BLaER1 (cell line): ENCODE measurements around the gene SNX24.

ENCODE experiments used
- H3K27ac ChIP-seq: shearing (Covaris generic); formaldehyde crosslinking; 2 replicates; pipeline ENCODE4 v1.8.1; 2022
- H3K27me3 ChIP-seq: shearing (Covaris generic); formaldehyde crosslinking; 2 replicates; pipeline ENCODE4 v1.8.1; 2022
- H3K36me3 ChIP-seq: shearing (Covaris generic); formaldehyde crosslinking; 2 replicates; pipeline ENCODE4 v1.8.1; 2022
- H3K4me1 ChIP-seq: shearing (Covaris generic); formaldehyde crosslinking; 2 replicates; pipeline ENCODE4 v1.8.1; 2022
- H3K4me2 ChIP-seq: shearing (Covaris generic); formaldehyde crosslinking; 2 replicates; pipeline ENCODE4 v1.8.1; 2022
- H3K4me3 ChIP-seq: shearing (Covaris generic); formaldehyde crosslinking; 2 replicates; pipeline ENCODE4 v1.8.1; 2022
- H3K9ac ChIP-seq: shearing (Covaris generic); formaldehyde crosslinking; 2 replicates; pipeline ENCODE4 v1.8.1; 2022
- H3K9me3 ChIP-seq: shearing (Covaris generic); formaldehyde crosslinking; 2 replicates; pipeline ENCODE4 v1.8.1; 2022
- H4K20me1 ChIP-seq: shearing (Covaris generic); formaldehyde crosslinking; 2 replicates; pipeline ENCODE4 v1.8.1; 2022
- Cebpa-rat ChIP-seq: shearing (Covaris generic); IDR thresholded peaks from 2 replicates; pipeline ENCODE4 v1.8.1; 2022

SNX24 gene

GRCh38 chr5:122915717-122916461 is 70.5 kb downstream of the SNX24 start:
- no peak for TF ChIP-seq Cebpa-rat
- Histone ChIP-seq H3K27me3 (no peaks in the 10 kb centered on the region), H4K20me1 (no peaks in the 10 kb centered on the region), H3K4me3 (no peak overlapping the region), H3K9ac (no peak overlapping the region), H3K27ac (no peak overlapping the region), H3K9me3 (peaks cover 8% of the 10 kb centered on the region; the same call in 1 of the 2 replicates), H3K36me3 (no peaks in the 10 kb centered on the region), H3K4me2 (no peak overlapping the region), H3K4me1 (no peaks in the 10 kb centered on the region)

- Histone ChIP-seq H3K4me3 (no peak overlapping the region), H3K9ac (no peak overlapping the region), H3K27ac (no peak overlapping the region), H3K4me1 (no peaks in the 10 kb centered on the region), H3K4me2 (no peak overlapping the region), H3K27me3 (no peaks in the 10 kb centered on the region), H3K36me3 (no peaks in the 10 kb centered on the region), H3K9me3 (peaks cover 8% of the 10 kb centered on the region; the same call in 1 of the 2 replicates), H4K20me1 (no peaks in the 10 kb centered on the region)
- TF ChIP-seq Cebpa-rat = no peak
Observed at GRCh38 chr5:122916490-122916889, 71.1 kb downstream of the SNX24 start.

- Histone ChIP-seq H3K4me3 (no peak overlapping the region), H3K9ac (no peak overlapping the region), H3K27ac (no peak overlapping the region), H3K4me1 (no peaks in the 10 kb centered on the region), H3K36me3 (no peaks in the 10 kb centered on the region), H3K9me3 (no peaks in the 10 kb centered on the region), H4K20me1 (no peaks in the 10 kb centered on the region), H3K4me2 (no peak overlapping the region), H3K27me3 (no peaks in the 10 kb centered on the region)
- no peak for TF ChIP-seq Cebpa-rat
Observed at GRCh38 chr5:122919969-122920368, 74.6 kb downstream of the SNX24 start.

GRCh38 chr5:122921826-122922225 is 76.4 kb downstream of the SNX24 start:
- Histone ChIP-seq H3K4me2 (no peak overlapping the region), H3K27ac (no peak overlapping the region), H3K4me3 (no peak overlapping the region), H3K36me3 (no peaks in the 10 kb centered on the region), H4K20me1 (no peaks in the 10 kb centered on the region), H3K27me3 (no peaks in the 10 kb centered on the region), H3K9ac (no peak overlapping the region), H3K4me1 (no peaks in the 10 kb centered on the region), H3K9me3 (no peaks in the 10 kb centered on the region)
- TF ChIP-seq Cebpa-rat = no peak

GRCh38 chr5:122924203-122924602 is 78.8 kb downstream of the SNX24 start:
- Histone ChIP-seq H3K4me1 (no peaks in the 10 kb centered on the region), H3K4me3 (no peak overlapping the region), H4K20me1 (no peaks in the 10 kb centered on the region), H3K27me3 (no peaks in the 10 kb centered on the region), H3K9ac (no peak overlapping the region), H3K36me3 (no peaks in the 10 kb centered on the region), H3K27ac (no peak overlapping the region), H3K4me2 (no peak overlapping the region), H3K9me3 (no peaks in the 10 kb centered on the region)
- TF ChIP-seq Cebpa-rat = no peak

GRCh38 chr5:122924719-122925395 is 79.4 kb downstream of the SNX24 start:
- Histone ChIP-seq H3K4me1 (no peaks in the 10 kb centered on the region), H3K4me2 (no peak overlapping the region), H3K4me3 (no peak overlapping the region)

GRCh38 chr5:122929001-122929400 is 83.6 kb downstream of the SNX24 start:
- Histone ChIP-seq H3K9me3 (no peaks in the 10 kb centered on the region), H3K36me3 (no peaks in the 10 kb centered on the region), H3K4me1 (no peaks in the 10 kb centered on the region), H4K20me1 (no peaks in the 10 kb centered on the region), H3K27me3 (no peaks in the 10 kb centered on the region), H3K4me2 (no peak overlapping the region), H3K4me3 (no peak overlapping the region), H3K27ac (no peak overlapping the region), H3K9ac (no peak overlapping the region)
- TF ChIP-seq Cebpa-rat = no peak

More at GRCh38 chr5:122924719-122925395, 79.4 kb downstream of the SNX24 start:
- H3K9ac ChIP-seq = no peak overlapping the region
- TF ChIP-seq Cebpa-rat = no peak
- no peaks in the 10 kb centered on the region for H3K27me3 ChIP-seq
- H3K27ac ChIP-seq = no peak overlapping the region
- no peaks in the 10 kb centered on the region for H4K20me1 ChIP-seq
- no peaks in the 10 kb centered on the region for H3K36me3 ChIP-seq
- H3K9me3 ChIP-seq = no peaks in the 10 kb centered on the region

- Histone ChIP-seq H4K20me1 (no peaks in the 10 kb centered on the region), H3K4me1 (no peaks in the 10 kb centered on the region), H3K9ac (no peak overlapping the region), H3K9me3 (no peaks in the 10 kb centered on the region), H3K27me3 (no peaks in the 10 kb centered on the region), H3K4me3 (no peak overlapping the region), H3K27ac (no peak overlapping the region), H3K4me2 (no peak overlapping the region), H3K36me3 (no peaks in the 10 kb centered on the region)
- no peak for TF ChIP-seq Cebpa-rat
Observed at GRCh38 chr5:122929980-122930379, 84.6 kb downstream of the SNX24 start.

GRCh38 chr5:122933956-122934355 is 88.5 kb downstream of the SNX24 start:
- Histone ChIP-seq H3K9ac (no peak overlapping the region), H3K4me3 (no peak overlapping the region), H3K27ac (no peak overlapping the region), H3K27me3 (no peaks in the 10 kb centered on the region), H3K4me1 (no peaks in the 10 kb centered on the region), H3K36me3 (no peaks in the 10 kb centered on the region), H3K4me2 (no peak overlapping the region), H3K9me3 (no peaks in the 10 kb centered on the region), H4K20me1 (no peaks in the 10 kb centered on the region)
- no peak for TF ChIP-seq Cebpa-rat

- H4K20me1 ChIP-seq = no peaks in the 10 kb centered on the region
- TF ChIP-seq Cebpa-rat = no peak
- no peak overlapping the region for H3K4me2 ChIP-seq
- H3K4me1 ChIP-seq = no peaks in the 10 kb centered on the region
- no peaks in the 10 kb centered on the region for H3K27me3 ChIP-seq
- H3K27ac ChIP-seq = no peak overlapping the region
- H3K4me3 ChIP-seq = no peak overlapping the region
- no peaks in the 10 kb centered on the region for H3K9me3 ChIP-seq
- no peaks in the 10 kb centered on the region for H3K36me3 ChIP-seq
- no peak overlapping the region for H3K9ac ChIP-seq
Observed at GRCh38 chr5:122936088-122936487, 90.7 kb downstream of the SNX24 start.
